WTC11 (cell line): ENCODE results near the gene GPR75. TPM values are rescaled to one million over a fixed set of nuclear protein-coding genes. Genes with fewer than 3 reads are reported as not detected.

Source experiments
- ATAC-seq: fragments of 200-7000 bp; cut with Tn5 transposase; 2 replicates; pipeline ENCODE4 v1.10.0; 2021; ENCODE audit warnings: mild to moderate bottlenecking, moderate library complexity
- Bru-seq: library from RNA; stranded (reverse); fragments of 400-500 nt; gene quantifications from one replicate; lab custom pipeline; 2021; lab: Mats Ljungman, UMichigan
- CTCF ChIA-PET: fragments of 300-600 bp; sonication (Branson Sonifier 250); formaldehyde crosslinking; loops from one replicate; lab custom pipeline; 2021; ENCODE audit warnings: antibody characterized with exemption; lab: Charles Lee
- POLR2A ChIA-PET: fragments of 350-600 bp; sonication (Branson Sonifier 250); formaldehyde crosslinking; loops from one replicate; lab custom pipeline; 2021; ENCODE audit warnings: antibody characterized with exemption; lab: Charles Lee
- DNase-seq: peaks from one replicate; pipeline ENCODE4 v3.0.0; 2021; ENCODE audit warnings: low spot score
- H3K27ac Mint-ChIP-seq: 2 replicates; pipeline ENCODE4 v1.8.0; 2021; ENCODE audit warnings: mixed read lengths
- H3K27me3 Mint-ChIP-seq: 2 replicates; pipeline ENCODE4 v1.8.0; 2021; ENCODE audit warnings: low read depth, mild to moderate bottlenecking, moderate library complexity, mixed read lengths
- H3K36me3 Mint-ChIP-seq: 2 replicates; pipeline ENCODE4 v1.8.0; 2021; ENCODE audit warnings: mixed read lengths
- H3K4me1 Mint-ChIP-seq: 2 replicates; pipeline ENCODE4 v1.8.0; 2022; ENCODE audit warnings: mixed read lengths
- H3K4me3 Mint-ChIP-seq: 2 replicates; pipeline ENCODE4 v1.8.0; 2021; ENCODE audit warnings: mild to moderate bottlenecking, moderate library complexity, mixed read lengths
- H3K9me3 Mint-ChIP-seq: 2 replicates; pipeline ENCODE4 v1.8.0; 2021; ENCODE audit warnings: mixed read lengths
- ATF1 ChIP-seq: sonication (generic); formaldehyde crosslinking; IDR thresholded peaks from 2 replicates; pipeline ENCODE4 v1.8.1; 2023; ENCODE audit warnings: mild to moderate bottlenecking, moderate library complexity, missing genetic modification reagents
- ELF4 ChIP-seq: sonication (generic); formaldehyde crosslinking; IDR thresholded peaks from 2 replicates; pipeline ENCODE4 v1.8.1; 2022; ENCODE audit warnings: low read depth, mild to moderate bottlenecking, moderate library complexity, missing genetic modification reagents
- EMX1 ChIP-seq: fragments of 250-450 bp; sonication (Bioruptor Pico); IDR thresholded peaks from 2 replicates; pipeline ENCODE4 v1.8.0; 2021; ENCODE audit warnings: mild to moderate bottlenecking
- ESRRA ChIP-seq: sonication (generic); formaldehyde crosslinking; IDR thresholded peaks from 2 replicates; pipeline ENCODE4 v1.8.1; 2022; ENCODE audit warnings: mild to moderate bottlenecking, missing genetic modification reagents, borderline replicate concordance
- ETV6 ChIP-seq: sonication (generic); formaldehyde crosslinking; IDR thresholded peaks from 2 replicates; pipeline ENCODE4 v1.8.1; 2022; ENCODE audit warnings: mild to moderate bottlenecking, missing genetic modification reagents
- FOXP1 ChIP-seq: sonication (generic); formaldehyde crosslinking; IDR thresholded peaks from 2 replicates; pipeline ENCODE4 v1.8.0; 2022; ENCODE audit warnings: missing genetic modification reagents, mild to moderate bottlenecking, moderate library complexity, borderline replicate concordance
- FOXP4 ChIP-seq: sonication (generic); formaldehyde crosslinking; IDR thresholded peaks from 2 replicates; pipeline ENCODE4 v1.8.0; 2022; ENCODE audit warnings: mild to moderate bottlenecking, missing genetic modification reagents
- KAT7 ChIP-seq: sonication (generic); formaldehyde crosslinking; IDR thresholded peaks from 2 replicates; pipeline ENCODE4 v1.8.1; 2023; ENCODE audit warnings: missing genetic modification reagents, mild to moderate bottlenecking, borderline replicate concordance
- PRRX2 ChIP-seq: fragments of 250-450 bp; sonication (Bioruptor Pico); IDR thresholded peaks from 2 replicates; pipeline ENCODE4 v1.8.0; 2021; ENCODE audit warnings: mild to moderate bottlenecking
- SP1 ChIP-seq: sonication (generic); formaldehyde crosslinking; conservative IDR thresholded peaks from 2 replicates; pipeline ENCODE4 v1.8.1; 2022; ENCODE audit warnings: missing genetic modification reagents
- TCF7 ChIP-seq: sonication (generic); formaldehyde crosslinking; IDR thresholded peaks from 2 replicates; pipeline ENCODE4 v1.8.0; 2022; ENCODE audit warnings: mild to moderate bottlenecking, low read depth, missing genetic modification reagents, moderate library complexity
- ZNF317 ChIP-seq: sonication (generic); formaldehyde crosslinking; IDR thresholded peaks from 2 replicates; pipeline ENCODE4 v1.8.1; 2023; ENCODE audit warnings: low read depth, mild to moderate bottlenecking, moderate library complexity, missing genetic modification reagents, borderline replicate concordance
- ZNF423 ChIP-seq: fragments of 250-450 bp; sonication (Bioruptor Pico); IDR thresholded peaks from 2 replicates; pipeline ENCODE4 v2.1.2; 2022; ENCODE audit warnings: mild to moderate bottlenecking, moderate library complexity
- ZNF532 ChIP-seq: fragments of 250-450 bp; sonication (Bioruptor Pico); IDR thresholded peaks from 2 replicates; pipeline ENCODE4 v1.9.0; 2021; ENCODE audit warnings: mild to moderate bottlenecking, borderline replicate concordance
- long read RNA-seq, 3 experiments: library from RNA in 1 of 3; library from capped mRNA in 1 of 3; library from polyadenylated mRNA in 1 of 3; unstranded in 2 of 3; stranded (forward) in 1 of 3; transcript quantifications; one replicate each; pipeline ENCODE4 v2.0.0, GENCODE V29; 2021
- total RNA-seq: library from RNA; stranded (reverse); gene quantifications from 3 replicates; pipeline ENCODE4 v1.2.3, GENCODE V29; 2021
- TF ChIP-seq, protein P1 (sequence below): sonication (generic); formaldehyde crosslinking; IDR thresholded peaks from 2 replicates; pipeline ENCODE4 v1.8.1; 2022; ENCODE audit warnings: mild to moderate bottlenecking, moderate library complexity, missing genetic modification reagents
- TF ChIP-seq, protein P2 (sequence below): sonication (generic); formaldehyde crosslinking; IDR thresholded peaks from 2 replicates; pipeline ENCODE4 v1.8.1; 2023; ENCODE audit warnings: mild to moderate bottlenecking, missing genetic modification reagents, moderate library complexity
- TF ChIP-seq, protein P3 (sequence below): sonication (generic); formaldehyde crosslinking; IDR thresholded peaks from 2 replicates; pipeline ENCODE4 v1.8.1; 2023; ENCODE audit warnings: mild to moderate bottlenecking, moderate library complexity, missing genetic modification reagents
- TF ChIP-seq, protein P4 (sequence below): sonication (generic); formaldehyde crosslinking; IDR thresholded peaks from 2 replicates; pipeline ENCODE4 v1.8.0; 2023; ENCODE audit warnings: missing genetic modification reagents

GPR75 gene
- 2.2 to 3.1 TPM (median 2.8 TPM) in 3 replicates for total RNA-seq
- percentile 75 among the genes with signal in this experiment for Bru-seq, nascent RNA
- long read RNA-seq, experiment 1 = 0 reads
- long read RNA-seq, experiment 2 = 0 reads
- long read RNA-seq, experiment 3 = 0 reads

GRCh38 chr2:53859206-53860181 lies at the start of gene GPR75:
TSS of gene GPR75 (minus strand) at chr2:53859967. CDS start at chr2:53854756, 5,211 bp downstream.
- Mint-ChIP-seq H3K36me3 (no peaks in the 10 kb centered on the region), H3K9me3 (no peaks in the 10 kb centered on the region), H3K27ac (no peak within 1 kb of the TSS), H3K27me3 (no peaks in the 10 kb centered on the region), H3K4me3 (peak within 1 kb of the TSS; percentile 67), H3K4me1 (peaks cover 21% of the 10 kb centered on the region)
- ChIA-PET CTCF (interaction anchor here (0.9 to 1.9 kb wide), 2 partner anchors 20 to 91 kb away, joined by 4 to 5 read pairs; no protein-coding TSS in a partner anchor), POLR2A (interaction anchor here (0.6 kb wide), 1 partner anchor 260 kb away, joined by 3 read pairs; no protein-coding TSS in a partner anchor)
- ATAC-seq (peak; percentile 85), DNase-seq (peak; percentile 71)
- TF ChIP-seq, protein P1, sequence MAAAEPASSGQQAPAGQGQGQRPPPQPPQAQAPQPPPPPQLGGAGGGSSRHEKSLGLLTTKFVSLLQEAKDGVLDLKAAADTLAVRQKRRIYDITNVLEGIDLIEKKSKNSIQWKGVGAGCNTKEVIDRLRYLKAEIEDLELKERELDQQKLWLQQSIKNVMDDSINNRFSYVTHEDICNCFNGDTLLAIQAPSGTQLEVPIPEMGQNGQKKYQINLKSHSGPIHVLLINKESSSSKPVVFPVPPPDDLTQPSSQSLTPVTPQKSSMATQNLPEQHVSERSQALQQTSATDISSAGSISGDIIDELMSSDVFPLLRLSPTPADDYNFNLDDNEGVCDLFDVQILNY = peak; percentile 73; the same call in 1 of the 2 replicates
- TF ChIP-seq KAT7 (0 out of 2 replicates have a peak, but pooled peaks have one; percentile 82), ELF4 (CRISPR knock-in tag) (no peak), ZNF423 (CRISPR knock-in tag) (peak; percentile 53; the same call in 1 of the 2 replicates), SP1 (CRISPR knock-in tag) (0 out of 2 replicates have a peak, but pooled peaks have one; percentile 28), EMX1 (peak; percentile 65; the same call in 1 of the 2 replicates), PRRX2 (CRISPR knock-in tag) (0 out of 2 replicates have a peak, but pooled peaks have one; percentile 47), ZNF532 (0 out of 2 replicates have a peak, but pooled peaks have one; percentile 25), ETV6 (no peak; the same call in 1 of the 2 replicates), FOXP4 (CRISPR knock-in tag) (no peak), ESRRA (CRISPR knock-in tag) (0 out of 2 replicates have a peak, but pooled peaks have one; percentile 46), ATF1 (CRISPR knock-in tag) (peak; percentile 71; the same call in 1 of the 2 replicates), FOXP1 (peak; percentile 41; the same call in 1 of the 2 replicates), ZNF317 (CRISPR knock-in tag) (no peak), TCF7 (CRISPR knock-in tag) (no peak)
- TF ChIP-seq, protein P2, sequence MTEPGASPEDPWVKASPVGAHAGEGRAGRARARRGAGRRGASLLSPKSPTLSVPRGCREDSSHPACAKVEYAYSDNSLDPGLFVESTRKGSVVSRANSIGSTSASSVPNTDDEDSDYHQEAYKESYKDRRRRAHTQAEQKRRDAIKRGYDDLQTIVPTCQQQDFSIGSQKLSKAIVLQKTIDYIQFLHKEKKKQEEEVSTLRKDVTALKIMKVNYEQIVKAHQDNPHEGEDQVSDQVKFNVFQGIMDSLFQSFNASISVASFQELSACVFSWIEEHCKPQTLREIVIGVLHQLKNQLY = 0 out of 2 replicates have a peak, but pooled peaks have one; percentile 15
- TF ChIP-seq, protein P3, sequence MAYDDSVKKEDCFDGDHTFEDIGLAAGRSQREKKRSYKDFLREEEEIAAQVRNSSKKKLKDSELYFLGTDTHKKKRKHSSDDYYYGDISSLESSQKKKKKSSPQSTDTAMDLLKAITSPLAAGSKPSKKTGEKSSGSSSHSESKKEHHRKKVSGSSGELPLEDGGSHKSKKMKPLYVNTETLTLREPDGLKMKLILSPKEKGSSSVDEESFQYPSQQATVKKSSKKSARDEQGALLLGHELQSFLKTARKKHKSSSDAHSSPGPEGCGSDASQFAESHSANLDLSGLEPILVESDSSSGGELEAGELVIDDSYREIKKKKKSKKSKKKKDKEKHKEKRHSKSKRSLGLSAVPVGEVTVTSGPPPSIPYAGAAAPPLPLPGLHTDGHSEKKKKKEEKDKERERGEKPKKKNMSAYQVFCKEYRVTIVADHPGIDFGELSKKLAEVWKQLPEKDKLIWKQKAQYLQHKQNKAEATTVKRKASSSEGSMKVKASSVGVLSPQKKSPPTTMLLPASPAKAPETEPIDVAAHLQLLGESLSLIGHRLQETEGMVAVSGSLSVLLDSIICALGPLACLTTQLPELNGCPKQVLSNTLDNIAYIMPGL (CRISPR knock-in tag) = peak; percentile 77
- TF ChIP-seq, protein P4, sequence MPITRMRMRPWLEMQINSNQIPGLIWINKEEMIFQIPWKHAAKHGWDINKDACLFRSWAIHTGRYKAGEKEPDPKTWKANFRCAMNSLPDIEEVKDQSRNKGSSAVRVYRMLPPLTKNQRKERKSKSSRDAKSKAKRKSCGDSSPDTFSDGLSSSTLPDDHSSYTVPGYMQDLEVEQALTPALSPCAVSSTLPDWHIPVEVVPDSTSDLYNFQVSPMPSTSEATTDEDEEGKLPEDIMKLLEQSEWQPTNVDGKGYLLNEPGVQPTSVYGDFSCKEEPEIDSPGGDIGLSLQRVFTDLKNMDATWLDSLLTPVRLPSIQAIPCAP (CRISPR knock-in tag) = 0 out of 2 replicates have a peak, but pooled peaks have one; percentile 10
